ENCODE data around the gene SPEM2.

SPEM2 gene

GRCh38 chr17:7404737-7405349 is 20.6 kb upstream of the SPEM2 start:
- TF ChIP-seq CTCF (IDR thresholded peaks at IDR 0.05; ENCODE audit: low read depth, low read length) = no peak
- DNase-seq (ENCODE audit: extremely low read depth, low read depth) = no peak

GRCh38 chr17:7405350-7406234 is 19.8 kb upstream of the SPEM2 start:
- DNase-seq (ENCODE audit: extremely low read depth, low read depth) = no peak
- TF ChIP-seq CTCF (IDR thresholded peaks at IDR 0.05; ENCODE audit: low read depth, low read length) = no peak

- no peak for DNase-seq (ENCODE audit: extremely low read depth, low read depth)
- no peak for TF ChIP-seq CTCF (IDR thresholded peaks at IDR 0.05; ENCODE audit: low read depth, low read length)
These were observed 19.1 kb upstream of the SPEM2 start for GRCh38 chr17:7406235-7406825.

GRCh38 chr17:7407082-7407481 is 18.3 kb upstream of the SPEM2 start:
- DNase-seq (ENCODE audit: extremely low read depth, low read depth) = no peak
- TF ChIP-seq CTCF (IDR thresholded peaks at IDR 0.05; ENCODE audit: low read depth, low read length) = no peak

GRCh38 chr17:7407485-7408251 is 17.7 kb upstream of the SPEM2 start, which contains the start of gene NLGN2:
TSS of gene NLGN2 (plus strand) at chr17:7407845. CDS start at chr17:7408256, 411 bp downstream.
- no peak for DNase-seq (ENCODE audit: extremely low read depth, low read depth)
- no peak for TF ChIP-seq CTCF (IDR thresholded peaks at IDR 0.05; ENCODE audit: low read depth, low read length)

GRCh38 chr17:7408252-7408727 is 17.1 kb upstream of the SPEM2 start:
- DNase-seq (ENCODE audit: extremely low read depth, low read depth) = no peak
- no peak for TF ChIP-seq CTCF (IDR thresholded peaks at IDR 0.05; ENCODE audit: low read depth, low read length)
